Right ventricle myocardium superior (tissue), 1 donor: ENCODE measurements around the gene RGL1. TPM values are rescaled to one million over a fixed set of nuclear protein-coding genes. Genes with fewer than 3 reads are reported as not detected.

Source experiments
- ATAC-seq: fragments of 200-7000 bp; cut with Tn5 transposase; one replicate; pipeline ENCODE4 v1.9.1; 2020; ENCODE audit warnings: mild to moderate bottlenecking; ENCODE audit not compliant: poor library complexity
- DNase-seq: peaks from one replicate; pipeline ENCODE4 v3.0.0-alpha.2; 2020
- intact Hi-C: fragments of 100-400 bp; cut with DNase I; formaldehyde crosslinking; loops from one replicate; pipeline ENCODE4 v1.11.2; 2022
- total RNA-seq: library from RNA; stranded (reverse); fragmentation: NEBNext Ultra II Directional; extraction: Animal tissue kit (Norgen Biotek cat#: 25700); gene quantifications from one replicate; pipeline ENCODE4 v1.2.1, GENCODE V29; 2021
- donor health status: DM: no; HTN: yes; CAD: no; lungs with severe emphysema.

RGL1 gene
- total RNA-seq, 1 donor from 2014 or later: 18.4 TPM

- no peak for ATAC-seq
- intact Hi-C loops: loop anchor here (10.0 kb wide), 1 partner anchor 66 kb away; no protein-coding TSS in a partner anchor
- DNase-seq: no peak
Measured at GRCh38 chr1:183880531-183881243, 75.8 kb downstream of the RGL1 start.

- peak; percentile 66 for DNase-seq
- peak; percentile 57 for ATAC-seq
- intact Hi-C loops: loop anchor here (10.0 kb wide), 1 partner anchor 67 kb away; no protein-coding TSS in a partner anchor
Measured at GRCh38 chr1:183881387-183882131, 76.6 kb downstream of the RGL1 start.

DNA sequence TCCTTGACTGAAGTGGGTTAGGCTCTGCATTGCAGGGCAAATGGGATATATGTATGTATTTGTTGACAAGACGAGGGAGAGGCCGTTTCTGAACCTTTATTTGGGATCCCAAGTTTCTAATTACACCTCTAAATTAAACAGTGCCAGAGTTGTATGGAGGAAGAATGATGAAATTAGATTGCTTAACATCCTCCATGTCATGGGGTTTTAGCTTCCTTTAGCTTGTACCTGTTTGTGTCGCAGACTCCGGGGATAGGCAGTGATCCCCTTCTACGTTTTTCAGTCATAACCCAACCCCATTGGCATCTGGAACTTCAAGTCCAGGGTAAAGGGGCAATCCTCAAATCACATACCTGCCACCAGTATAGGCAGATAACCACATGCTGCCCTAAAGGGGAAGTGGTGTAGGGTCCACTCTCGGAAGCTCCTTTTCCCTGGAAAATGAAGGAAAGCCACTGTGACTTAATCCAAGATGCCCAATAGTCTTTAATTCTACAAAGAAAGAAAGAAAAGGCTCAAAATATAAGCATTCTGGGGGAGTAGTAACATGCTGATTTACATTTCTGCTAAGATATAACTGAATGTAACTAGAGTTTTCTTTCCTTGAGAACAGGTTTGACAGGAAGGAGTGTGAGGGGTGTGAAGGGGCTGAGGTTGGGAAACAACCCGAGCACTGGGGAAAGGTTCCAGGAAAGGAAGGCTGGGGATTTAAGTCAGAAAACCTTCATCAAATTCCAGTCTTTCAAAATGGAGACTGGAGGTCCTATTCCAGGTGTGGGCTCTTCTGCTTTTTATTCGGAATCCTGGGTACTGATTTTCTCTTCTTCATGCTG lies 77.6 kb downstream of the RGL1 start:
- DNase-seq (no peak), ATAC-seq (no peak)
- intact Hi-C loops: loop anchor here (10.0 kb wide), 1 partner anchor 68 kb away; no protein-coding TSS in a partner anchor

GRCh38 chr1:183883623-183884022 lies 78.7 kb downstream of the RGL1 start:
- intact Hi-C loops: loop anchor here (10.0 kb wide), 1 partner anchor 69 kb away; no protein-coding TSS in a partner anchor
- peak; percentile 45 for ATAC-seq
- no peak for DNase-seq

- DNase-seq (no peak), ATAC-seq (no peak)
- intact Hi-C loops: loop anchor here (10.0 kb wide), 1 partner anchor 70 kb away; no protein-coding TSS in a partner anchor
Measured at GRCh38 chr1:183884526-183884925, 79.6 kb downstream of the RGL1 start.

- ATAC-seq (no peak), DNase-seq (no peak)
- intact Hi-C loops: loop anchor here (10.0 kb wide), 1 partner anchor 70 kb away; no protein-coding TSS in a partner anchor
Measured at GRCh38 chr1:183885142-183885735, 80.3 kb downstream of the RGL1 start.

GRCh38 chr1:183886083-183886828 lies 81.3 kb downstream of the RGL1 start:
- ATAC-seq (no peak), DNase-seq (no peak)
- intact Hi-C loops: loop anchor here (10.0 kb wide), 1 partner anchor 71 kb away; no protein-coding TSS in a partner anchor

DNA sequence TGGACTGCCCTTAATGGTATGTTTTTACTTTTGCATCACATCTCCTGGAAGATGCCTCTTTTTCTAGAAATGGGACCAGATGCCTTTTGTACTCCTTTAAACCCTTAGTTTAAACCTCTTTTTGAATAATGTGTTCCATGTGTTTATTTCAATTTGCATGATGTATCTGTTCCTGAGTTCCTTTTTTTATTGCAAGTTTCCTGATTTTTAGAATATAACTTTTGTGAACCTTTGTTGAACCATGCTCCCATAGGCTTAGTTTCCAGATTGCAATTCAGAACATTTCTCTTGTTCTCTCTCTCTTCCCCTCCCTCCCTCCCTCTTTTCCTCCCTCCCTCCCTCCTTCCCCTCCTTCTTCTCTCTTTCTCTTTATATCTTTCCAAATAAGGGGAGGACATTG lies 81.9 kb downstream of the RGL1 start:
- ATAC-seq: no peak
- intact Hi-C loops: loop anchor here (10.0 kb wide), 1 partner anchor 72 kb away; no protein-coding TSS in a partner anchor
- DNase-seq: no peak

DNA sequence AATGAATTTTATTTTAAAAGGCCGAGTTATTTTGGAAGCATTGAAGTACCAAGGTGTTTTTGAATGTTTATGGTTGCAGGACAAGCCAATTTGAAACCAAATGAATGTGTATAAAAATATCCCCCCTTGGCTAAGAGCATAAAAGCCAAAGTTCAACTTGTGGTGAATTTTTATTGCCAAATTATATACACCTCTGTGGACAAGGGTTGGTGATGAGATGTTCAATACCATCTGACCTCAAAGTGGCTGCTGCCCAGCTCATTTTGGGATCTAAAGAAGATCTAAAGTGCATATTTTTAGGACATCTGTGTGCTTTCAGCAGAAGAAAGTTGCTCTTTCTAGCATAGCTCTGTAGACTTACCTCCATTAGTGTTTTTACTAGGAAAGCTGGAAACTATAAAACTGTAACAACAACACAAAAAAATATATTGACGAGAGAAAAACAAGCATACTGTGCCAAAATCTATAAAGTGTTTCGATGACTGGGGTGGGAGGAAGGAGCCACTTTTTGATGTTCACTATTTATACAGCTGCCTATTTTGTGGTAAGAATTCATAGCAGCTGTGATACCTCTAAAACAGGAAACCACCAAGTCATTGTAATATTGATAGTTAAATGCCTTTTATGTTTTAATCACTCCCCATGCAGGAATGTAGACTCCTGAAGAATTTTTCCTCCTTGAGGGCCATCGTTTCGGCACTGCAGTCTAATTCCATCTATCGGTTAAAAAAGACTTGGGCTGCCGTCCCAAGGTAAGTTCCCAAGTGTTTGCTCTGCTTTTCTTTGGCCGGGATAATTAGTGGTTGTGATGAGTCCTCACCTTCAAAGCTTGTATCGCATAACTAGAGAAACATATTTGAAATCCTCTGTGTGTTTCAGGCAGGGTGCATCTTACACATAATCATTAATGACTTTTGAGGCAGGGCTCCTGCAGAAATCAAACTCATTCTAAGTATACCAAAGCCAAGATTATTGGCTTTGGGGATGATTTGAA lies 83.2 kb downstream of the RGL1 start:
- DNase-seq: no peak
- intact Hi-C loops: loop anchor here (10.0 kb wide), 1 partner anchor 73 kb away; no protein-coding TSS in a partner anchor
- ATAC-seq: no peak

GRCh38 chr1:183889095-183889494 lies 84.2 kb downstream of the RGL1 start:
- DNase-seq: no peak
- ATAC-seq: no peak
- intact Hi-C loops: loop anchor here (10.0 kb wide), 1 partner anchor 74 kb away; no protein-coding TSS in a partner anchor

GRCh38 chr1:183891158-183891856 lies 86.4 kb downstream of the RGL1 start:
- DNase-seq (no peak), ATAC-seq (no peak)
- intact Hi-C loops: no loop called here

GRCh38 chr1:183892351-183892793 lies 87.5 kb downstream of the RGL1 start:
- DNase-seq (no peak), ATAC-seq (peak; percentile 51)
- intact Hi-C loops: no loop called here

DNA sequence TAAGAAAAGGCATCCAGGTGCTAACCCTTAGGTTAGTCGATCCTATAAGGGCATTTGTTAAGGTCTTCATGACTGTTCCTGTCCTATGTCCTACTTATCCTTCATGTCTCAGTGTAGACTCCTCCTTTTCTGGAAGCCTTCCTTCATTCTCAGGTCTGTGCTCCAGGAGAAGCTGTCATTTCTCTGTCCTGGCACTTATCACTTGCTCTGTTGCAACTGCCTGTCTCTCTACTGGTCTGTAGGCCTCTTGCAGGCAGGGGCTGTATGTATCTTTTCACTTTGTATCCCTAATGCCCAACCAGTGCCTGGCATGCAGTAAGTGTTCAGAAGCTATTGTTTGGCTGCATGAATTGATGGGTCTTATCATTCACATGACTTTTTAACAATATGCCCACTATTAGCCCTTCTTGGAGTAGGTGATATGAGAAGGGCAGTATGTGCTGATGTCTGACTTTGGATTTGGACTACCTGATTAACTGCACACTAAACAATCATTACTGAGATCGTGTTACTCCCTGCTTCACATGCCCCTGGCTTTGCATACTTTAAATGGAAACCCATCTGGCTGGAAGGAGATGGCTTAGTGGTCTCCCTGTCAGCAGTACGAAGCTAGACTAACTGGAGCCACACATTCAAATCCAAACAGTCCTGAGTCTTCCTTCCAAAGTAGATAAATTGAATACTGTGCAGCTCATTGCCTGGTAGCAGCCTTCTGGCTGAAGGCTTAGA lies 88.8 kb downstream of the RGL1 start:
- peak; percentile 75 for ATAC-seq
- intact Hi-C loops: no loop called here
- no peak for DNase-seq

- ATAC-seq (no peak), DNase-seq (no peak)
- intact Hi-C loops: no loop called here
Measured at GRCh38 chr1:183894290-183894565, 89.3 kb downstream of the RGL1 start.

DNA sequence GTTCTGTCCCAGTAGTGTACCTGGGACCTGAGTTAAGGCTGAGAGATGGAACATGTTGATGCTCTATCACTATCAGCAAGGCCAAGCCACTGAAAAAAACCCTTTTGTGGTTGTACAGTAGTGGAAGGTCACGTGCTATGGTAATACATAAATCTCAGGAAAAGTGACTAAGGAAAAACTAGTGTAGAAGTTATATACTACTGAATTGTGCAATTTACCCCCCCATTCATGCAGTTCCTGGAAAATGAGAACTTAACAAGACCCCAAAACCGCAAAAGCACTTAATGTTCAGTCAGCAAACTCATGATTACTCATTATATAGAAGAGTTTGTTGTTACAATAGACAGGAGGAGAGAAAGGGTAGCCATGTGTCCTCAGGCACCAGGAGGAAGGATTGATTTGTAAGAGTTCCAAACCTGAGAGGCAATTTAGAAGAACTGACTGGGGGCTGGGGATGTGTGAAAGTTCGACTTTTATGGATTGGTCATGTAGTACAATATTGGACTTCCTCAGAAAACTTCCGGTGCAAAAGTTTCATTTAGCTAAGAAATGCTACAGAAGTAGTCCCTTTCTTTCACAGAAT lies 91.6 kb downstream of the RGL1 start:
- DNase-seq (no peak), ATAC-seq (peak; percentile 19)
- intact Hi-C loops: no loop called here
